HepG2 (cell line): ENCODE measurements around the gene PIP5K1C.

Experiments used
- CREB1 ChIP-seq, 2 experiments: fragments of 450-650 bp in 1 of 2; IDR thresholded peaks; 2 replicates each; pipeline ENCODE4 v1.6.1; 2016 to 2017; ENCODE audit warnings: control low read depth in 1 of 2, mild to moderate bottlenecking in 1 of 2, missing compliant biosample characterization in 1 of 2, missing genetic modification characterization in 1 of 2
- CTCF ChIP-seq: sonication (generic); formaldehyde crosslinking; IDR thresholded peaks from 2 replicates; pipeline ENCODE4 v1.5.0; 2020; ENCODE audit warnings: mild to moderate bottlenecking, missing genetic modification reagents, moderate library complexity
- EHMT2 ChIP-seq: fragments of 200-600 bp; sonication (generic); IDR thresholded peaks from 2 replicates; pipeline ENCODE4 v1.7.0; 2017; ENCODE audit warnings: antibody characterized with exemption, low read depth, low read length, borderline replicate concordance
- EP300 ChIP-seq, 3 experiments: sonication (generic) in 1 of 3; formaldehyde crosslinking in 1 of 3; IDR thresholded peaks; 2 replicates each; pipeline versions ENCODE4 v1.5.1 to v1.6.1; 2011 to 2020; ENCODE audit warnings: low read depth in 2 of 3, low read length in 2 of 3, borderline replicate concordance in 1 of 3, improper control_type of control experiment in 1 of 3, mild to moderate bottlenecking in 1 of 3, missing genetic modification reagents in 1 of 3, moderate library complexity in 1 of 3
- FOXK2 ChIP-seq: fragments of 450-650 bp; IDR thresholded peaks from 2 replicates; pipeline ENCODE4 v1.6.1; 2016
- NBN ChIP-seq: fragments of 450-650 bp; conservative IDR thresholded peaks from 2 replicates; pipeline ENCODE4 v1.6.1; 2017
- RAD21 ChIP-seq: fragments of 450-650 bp; formaldehyde crosslinking; IDR thresholded peaks from 2 replicates; pipeline ENCODE4 v1.5.0; 2020; ENCODE audit warnings: mild to moderate bottlenecking
- STAT6 ChIP-seq: sonication (generic); formaldehyde crosslinking; IDR thresholded peaks from 2 replicates; pipeline ENCODE4 v1.4.0; 2020; ENCODE audit warnings: missing genetic modification reagents, mild to moderate bottlenecking, borderline replicate concordance
- ZNF430 ChIP-seq: sonication (generic); formaldehyde crosslinking; IDR thresholded peaks from 2 replicates; pipeline ENCODE4 v1.9.0; 2021; ENCODE audit warnings: mild to moderate bottlenecking, missing genetic modification reagents
- ZNF777 ChIP-seq: sonication (generic); formaldehyde crosslinking; IDR thresholded peaks from 2 replicates; pipeline ENCODE4 v1.4.0; 2020; ENCODE audit warnings: missing genetic modification reagents

GRCh38 chr19:3645067-3645396 lies 55.2 kb downstream of the PIP5K1C start:
- no peak for TF ChIP-seq FOXK2
- no peak for TF ChIP-seq CTCF (CRISPR knock-in tag)
- no peak for TF ChIP-seq STAT6 (CRISPR knock-in tag)
- TF ChIP-seq EP300 (IDR thresholded peaks at IDR 0.05; ENCODE audit: low read depth in 2 of 2, low read length in 2 of 2) = no peak
- TF ChIP-seq EP300 (CRISPR knock-in tag; IDR thresholded peaks at IDR 0.05; ENCODE audit: borderline replicate concordance) = no peak
- TF ChIP-seq EHMT2 = no peak
- no peak for TF ChIP-seq CREB1 (IDR thresholded peaks at IDR 0.05)
- no peak for TF ChIP-seq CREB1 (CRISPR knock-in tag; IDR thresholded peaks at IDR 0.05)
- no peak for TF ChIP-seq NBN
- no peak for TF ChIP-seq ZNF430 (CRISPR knock-in tag)
- no peak for TF ChIP-seq ZNF777 (CRISPR knock-in tag)
- no peak for TF ChIP-seq RAD21
